GM21619 (cell line): ENCODE measurements around the gene ZNF385C.

Source experiments
- ATAC-seq: cut with Tn5 transposase; IDR thresholded peaks from one replicate; pipeline ENCODE4 v1.9.1; 2021; ENCODE audit not compliant: unreplicated experiment

The ZNF385C gene

DNA sequence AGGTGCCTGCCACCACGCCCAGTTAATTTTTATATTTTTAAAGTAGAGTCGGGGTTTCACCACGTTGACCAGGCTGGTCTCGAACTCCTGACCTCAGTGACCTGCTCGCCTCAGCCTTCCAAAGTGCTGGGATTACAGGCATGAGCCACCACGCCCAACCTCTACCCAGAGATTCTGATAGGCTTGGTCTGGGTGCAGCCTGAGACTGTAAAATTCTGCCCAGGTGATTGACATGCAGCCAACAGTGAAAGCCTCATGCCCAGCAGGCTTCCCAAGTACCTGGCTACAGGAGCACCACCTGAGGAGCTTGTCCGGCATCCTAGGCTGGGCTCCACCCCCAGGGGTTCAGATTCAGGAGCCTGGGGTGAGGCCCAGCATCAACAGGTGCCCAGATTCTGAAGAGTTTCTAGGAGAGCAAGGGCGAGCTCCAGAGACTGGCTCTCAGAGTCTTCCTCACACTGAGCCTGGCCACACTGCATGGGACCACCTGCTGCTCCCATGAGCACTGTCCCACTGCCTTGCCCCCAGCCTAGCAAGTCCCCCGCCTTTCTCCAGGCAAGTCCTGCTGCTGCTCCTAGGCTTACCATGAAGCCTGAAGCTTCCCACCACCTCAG, 16.6 kb downstream of the ZNF385C start:
- no peak for ATAC-seq

- no peak for ATAC-seq
Observed at GRCh38 chr17:42079541-42079940, 18.7 kb downstream of the ZNF385C start.

- ATAC-seq = no peak
Observed at GRCh38 chr17:42078396-42079043, 19.8 kb downstream of the ZNF385C start.

- no peak for ATAC-seq
Observed at GRCh38 chr17:42077755-42078154, 20.5 kb downstream of the ZNF385C start.

DNA sequence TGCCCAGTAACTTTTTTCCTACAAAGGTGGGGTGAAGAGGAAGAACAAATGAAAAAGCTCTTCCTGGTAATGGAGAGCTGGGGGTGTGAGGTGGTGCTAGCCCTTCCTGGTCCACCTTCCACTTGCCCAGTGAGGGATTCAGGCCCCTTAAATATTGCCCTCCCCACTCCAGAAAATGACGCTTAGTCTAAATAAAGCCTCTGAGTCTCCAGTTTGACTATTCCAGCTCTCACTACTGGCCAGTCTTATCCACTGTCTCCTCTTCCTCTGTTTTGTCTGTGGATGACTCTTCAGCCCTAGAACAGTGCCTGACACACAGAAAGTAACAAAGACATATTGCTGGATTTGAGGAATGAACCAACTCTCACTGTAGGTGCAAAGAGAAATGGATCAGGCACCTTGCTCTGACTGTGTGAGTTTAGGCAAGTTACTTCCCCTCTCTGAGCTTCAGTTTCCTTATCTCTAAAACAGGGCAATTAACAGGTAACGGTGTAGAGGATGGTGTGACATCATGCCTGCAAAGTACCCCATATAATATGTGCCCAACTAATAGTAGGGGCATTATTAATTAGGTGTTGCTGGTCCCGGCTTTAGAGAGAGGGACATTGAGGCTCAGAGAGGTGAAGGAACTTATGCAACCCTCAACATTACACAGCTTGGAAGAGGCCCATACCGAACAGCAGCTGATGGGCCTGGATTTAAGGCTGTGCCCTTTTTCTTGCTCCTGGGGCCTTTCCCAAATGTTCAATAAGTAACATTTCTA, 21.3 kb downstream of the ZNF385C start:
- ATAC-seq = no peak

DNA sequence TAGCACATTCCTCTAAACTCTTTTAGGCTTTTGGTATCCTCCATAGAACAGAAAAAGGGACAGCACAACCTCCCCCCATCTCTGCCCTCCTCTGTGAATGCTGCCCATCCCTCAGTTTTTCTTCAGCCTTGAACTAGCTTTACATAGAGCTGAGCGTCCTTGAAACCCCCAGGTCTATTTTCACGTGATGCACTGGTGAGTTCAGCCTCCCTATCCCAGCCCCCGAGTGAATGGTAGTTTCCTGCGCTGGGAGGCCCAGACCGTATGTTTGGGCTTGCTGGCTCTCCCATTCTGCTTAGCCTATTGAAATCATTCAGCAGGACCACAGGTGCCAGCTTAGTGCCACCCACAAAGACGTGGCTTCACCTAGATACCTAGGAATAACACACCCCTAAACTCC, 22.5 kb downstream of the ZNF385C start:
- no peak for ATAC-seq

GRCh38 chr17:42072323-42073187, 25.7 kb downstream of the ZNF385C start:
- ATAC-seq = no peak

GRCh38 chr17:42071810-42072209, 26.5 kb downstream of the ZNF385C start:
- ATAC-seq = no peak

- no peak for ATAC-seq
Observed at GRCh38 chr17:42068979-42069378, 29.3 kb downstream of the ZNF385C start.

GRCh38 chr17:42067371-42068091, 30.7 kb downstream of the ZNF385C start:
- ATAC-seq = no peak

DNA sequence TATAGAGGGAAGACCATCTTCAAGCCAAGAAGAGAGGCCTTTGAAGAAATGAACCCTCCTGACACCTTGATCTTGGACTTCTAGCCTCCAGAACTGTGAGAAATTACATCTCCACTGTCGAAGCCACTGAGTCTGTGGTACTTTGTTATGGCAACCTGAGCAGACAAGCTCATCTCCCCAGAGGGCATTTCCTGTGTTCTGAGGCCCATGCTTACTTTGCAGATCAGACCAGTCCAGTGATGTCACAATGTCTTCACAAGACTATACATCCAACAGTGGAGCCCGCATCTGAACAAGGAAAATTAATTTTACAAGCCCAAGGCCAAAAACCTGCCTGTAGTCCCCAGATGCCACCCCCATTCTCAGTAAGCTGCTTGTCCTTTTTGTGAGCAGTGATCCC, 33.1 kb downstream of the ZNF385C start:
- no peak for ATAC-seq

DNA sequence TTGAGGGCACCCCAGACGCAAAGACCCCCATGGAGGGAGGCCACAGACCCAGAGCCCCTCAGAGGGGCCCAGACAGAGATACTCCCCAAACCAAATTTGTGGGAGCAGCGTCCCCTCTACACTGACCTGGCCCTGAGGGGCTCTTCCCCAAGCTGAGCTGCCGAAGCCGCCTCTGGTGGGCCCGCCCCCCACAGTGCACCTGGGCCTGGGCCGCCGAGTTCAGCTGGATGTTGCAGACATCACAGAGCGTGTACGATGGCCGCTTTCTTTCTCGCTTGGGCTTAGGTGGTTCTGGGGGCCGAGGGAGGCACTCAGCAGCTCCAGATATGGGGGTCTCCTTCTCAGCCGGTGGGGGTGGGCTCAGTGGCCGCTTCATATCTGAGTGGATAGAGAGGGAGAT, 35.6 kb downstream of the ZNF385C start:
- ATAC-seq = no peak

GRCh38 chr17:42061646-42062487, 36.4 kb downstream of the ZNF385C start:
- ATAC-seq = no peak

DNA sequence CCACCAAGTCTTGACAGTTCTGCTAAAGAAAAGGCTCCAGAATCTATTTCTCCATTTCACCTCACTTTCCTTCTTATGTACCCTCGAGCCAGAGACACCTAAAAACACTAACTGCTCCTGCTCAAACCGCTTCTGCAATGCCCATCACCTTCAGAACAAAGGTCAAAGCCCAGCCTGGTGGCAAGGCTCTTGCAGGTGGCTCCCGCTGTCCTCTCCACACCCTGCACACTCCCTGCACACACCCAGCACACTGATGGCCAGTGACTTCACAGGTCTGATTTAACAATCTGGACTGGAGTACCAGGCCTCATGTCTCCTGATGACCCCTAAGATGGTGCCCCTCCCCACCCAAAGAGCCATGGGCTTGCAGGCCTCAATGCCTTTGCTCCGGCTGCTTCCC, 38.0 kb downstream of the ZNF385C start:
- no peak for ATAC-seq

DNA sequence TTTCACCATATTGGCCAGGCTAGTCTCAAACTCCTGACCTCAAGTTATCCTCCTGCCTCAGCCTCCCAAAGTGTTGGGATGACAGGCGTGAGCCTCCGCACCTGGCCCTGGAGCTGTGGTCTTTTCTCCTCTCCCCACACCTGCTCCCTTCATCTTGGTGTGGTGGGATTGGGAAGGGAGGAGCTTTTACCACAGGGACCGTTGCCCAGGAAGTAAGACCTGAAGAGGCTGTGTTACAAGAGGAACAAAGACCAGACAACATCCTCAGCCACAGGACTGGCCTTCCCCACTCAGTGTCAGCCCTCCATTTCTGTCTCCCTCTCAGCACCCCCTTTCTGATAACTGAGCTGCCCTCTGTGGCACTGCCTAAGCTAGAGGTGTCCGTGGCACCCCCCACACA, 38.5 kb downstream of the ZNF385C start:
- no peak for ATAC-seq

DNA sequence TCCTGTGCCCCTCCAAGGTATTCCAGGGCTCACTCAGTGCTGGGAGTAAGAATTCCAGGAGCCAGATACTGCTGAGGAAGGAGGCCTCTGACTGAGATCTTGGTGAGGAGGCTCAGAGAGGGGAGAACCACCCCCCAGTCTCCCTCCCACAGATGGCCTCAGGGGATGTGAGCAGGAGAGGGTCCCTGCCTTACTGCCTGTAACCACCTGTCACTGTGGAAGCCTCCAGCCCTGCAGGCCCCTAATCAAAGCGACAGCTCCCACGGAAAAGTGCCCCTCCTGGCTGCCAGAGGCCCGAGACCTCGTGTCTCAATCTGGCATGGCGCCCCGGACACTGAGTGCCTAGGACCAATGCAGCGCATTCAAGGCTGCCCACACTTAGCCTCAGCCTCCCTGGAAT, 40.2 kb downstream of the ZNF385C start:
- ATAC-seq = no peak

DNA sequence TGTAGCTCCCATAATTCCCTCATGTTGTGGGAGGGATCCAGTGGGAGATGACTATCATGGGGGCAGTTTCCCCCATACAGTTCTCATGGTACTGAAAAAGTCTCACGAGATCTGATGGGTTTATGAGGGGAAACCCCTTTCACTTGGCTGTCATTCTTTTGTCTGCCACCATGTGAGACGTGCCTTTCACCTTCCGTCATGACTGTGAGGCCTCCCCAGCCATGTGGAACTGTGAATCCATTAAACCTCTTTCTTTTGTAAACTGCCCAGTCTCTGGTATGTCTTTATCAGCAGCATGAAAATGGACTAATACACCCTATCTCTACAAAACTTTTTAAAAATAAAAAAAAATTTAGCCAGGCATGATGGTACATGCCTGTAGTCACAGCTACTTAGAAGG, 41.6 kb downstream of the ZNF385C start:
- ATAC-seq = no peak

GRCh38 chr17:42055496-42055895, 42.8 kb downstream of the ZNF385C start:
- ATAC-seq = no peak

DNA sequence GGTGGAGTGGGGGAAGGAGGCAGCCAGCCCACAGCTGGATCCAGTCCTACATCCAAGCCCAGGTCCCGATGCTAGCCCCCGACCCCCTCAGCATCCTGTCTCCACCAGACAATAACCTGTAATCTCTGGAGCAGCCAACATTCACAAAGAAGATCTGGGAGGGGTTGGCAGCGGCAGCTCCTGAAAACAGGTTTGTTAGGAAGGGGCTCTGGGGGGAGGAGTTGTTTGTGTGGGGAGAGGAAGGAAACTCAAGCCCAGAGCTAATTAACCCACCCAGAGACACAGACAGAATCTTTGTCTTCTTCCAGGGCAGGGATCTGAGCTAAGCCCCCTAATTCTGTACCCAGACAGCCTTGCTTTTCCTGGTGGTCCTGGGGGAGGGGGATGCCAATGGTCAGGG, 43.2 kb downstream of the ZNF385C start:
- ATAC-seq = no peak
